ENCODE measurements around the gene NUAK1.

NUAK1 gene

GRCh38 chr12:106080791-106081170 is 58.0 kb downstream of the NUAK1 start:
- no peak for TF ChIP-seq BACH2 (CRISPR knock-in tag; IDR thresholded peaks at IDR 0.05; ENCODE audit: borderline replicate concordance)
- ATAC-seq, result no peak

DNA sequence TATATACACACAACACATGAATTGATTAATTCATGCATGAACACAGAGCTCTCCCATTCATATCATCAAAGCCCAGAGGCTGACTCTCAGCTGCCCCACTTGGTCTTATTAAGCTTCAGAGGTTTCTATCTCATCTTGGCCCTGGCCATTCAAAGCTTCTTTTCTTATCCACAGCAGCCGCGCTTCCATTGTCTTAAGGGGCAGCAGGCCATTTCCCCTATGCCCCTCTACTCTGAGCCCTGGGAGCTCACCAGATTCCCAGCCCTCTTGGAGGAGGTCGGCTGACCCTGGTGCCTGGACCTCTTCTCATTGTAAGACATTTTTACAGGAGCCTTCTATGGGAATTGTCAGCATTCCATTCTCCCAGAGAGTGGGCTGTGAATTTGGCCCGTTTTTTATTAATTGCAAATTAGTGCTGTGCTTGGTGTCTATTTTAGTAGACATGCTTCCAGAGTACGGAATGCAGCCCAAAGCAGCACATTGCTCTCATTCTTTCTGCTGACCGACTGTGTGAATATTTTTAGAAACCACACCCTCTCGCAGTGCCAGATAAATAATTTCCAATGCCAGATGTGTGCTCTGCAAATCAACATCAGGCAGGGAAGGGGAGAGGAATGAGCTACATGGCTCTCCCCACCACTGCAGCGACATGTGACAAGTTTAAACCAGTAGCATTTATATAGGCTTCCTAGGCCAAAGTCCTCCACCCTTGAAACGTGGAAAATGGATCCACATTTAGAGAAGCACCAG is 58.5 kb downstream of the NUAK1 start:
- TF ChIP-seq SNAI2 (CRISPR knock-in tag; IDR thresholded peaks at IDR 0.05), result no peak
- no peak for TF ChIP-seq PPARA (CRISPR knock-in tag; IDR thresholded peaks at IDR 0.05; ENCODE audit: borderline replicate concordance)
- ATAC-seq, result no peak; the same call in 2 of the 3 replicates

DNA sequence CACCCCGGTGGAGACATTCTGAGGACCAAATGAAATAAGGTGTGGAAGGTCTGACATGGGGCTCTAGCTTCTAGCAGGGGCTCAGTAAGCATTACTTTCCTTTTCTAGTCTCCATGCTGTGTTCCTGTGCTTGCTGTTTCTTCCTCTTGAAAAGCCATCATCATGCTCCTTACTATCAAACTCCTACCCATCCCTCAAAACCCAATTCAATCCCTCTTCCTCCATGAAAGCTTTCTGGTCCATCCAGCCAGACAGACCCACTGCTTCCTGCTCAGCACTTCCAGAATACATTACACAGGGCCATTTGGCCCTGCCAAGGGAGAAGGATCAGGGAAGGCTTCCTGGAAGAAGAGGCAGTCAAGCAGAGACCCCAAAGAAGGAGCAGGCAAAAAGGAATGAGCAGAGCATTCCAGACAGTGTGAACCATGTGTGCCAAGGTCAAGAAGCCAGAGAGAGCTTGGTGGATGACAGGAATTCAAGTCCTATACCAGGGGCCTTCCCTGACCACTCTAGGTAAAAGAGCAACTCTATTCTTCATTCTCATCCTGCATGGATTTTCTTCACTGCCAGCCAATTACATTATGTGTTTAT is 59.5 kb downstream of the NUAK1 start:
- no peak for ATAC-seq

GRCh38 chr12:106078358-106079010 is 60.3 kb downstream of the NUAK1 start:
- peak; percentile 66 for ATAC-seq
- TF ChIP-seq, protein P1, sequence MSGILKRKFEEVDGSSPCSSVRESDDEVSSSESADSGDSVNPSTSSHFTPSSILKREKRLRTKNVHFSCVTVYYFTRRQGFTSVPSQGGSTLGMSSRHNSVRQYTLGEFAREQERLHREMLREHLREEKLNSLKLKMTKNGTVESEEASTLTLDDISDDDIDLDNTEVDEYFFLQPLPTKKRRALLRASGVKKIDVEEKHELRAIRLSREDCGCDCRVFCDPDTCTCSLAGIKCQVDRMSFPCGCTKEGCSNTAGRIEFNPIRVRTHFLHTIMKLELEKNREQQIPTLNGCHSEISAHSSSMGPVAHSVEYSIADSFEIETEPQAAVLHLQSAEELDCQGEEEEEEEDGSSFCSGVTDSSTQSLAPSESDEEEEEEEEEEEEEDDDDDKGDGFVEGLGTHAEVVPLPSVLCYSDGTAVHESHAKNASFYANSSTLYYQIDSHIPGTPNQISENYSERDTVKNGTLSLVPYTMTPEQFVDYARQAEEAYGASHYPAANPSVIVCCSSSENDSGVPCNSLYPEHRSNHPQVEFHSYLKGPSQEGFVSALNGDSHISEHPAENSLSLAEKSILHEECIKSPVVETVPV (CRISPR knock-in tag; IDR thresholded peaks at IDR 0.05), result no peak
- TF ChIP-seq CSDC2 (CRISPR knock-in tag; IDR thresholded peaks at IDR 0.05) (no peak), BACH2 (CRISPR knock-in tag; IDR thresholded peaks at IDR 0.05; ENCODE audit: borderline replicate concordance) (no peak), ARNTL (CRISPR knock-in tag; IDR thresholded peaks at IDR 0.05; ENCODE audit: borderline replicate concordance, low read depth) (no peak), ZNF70 (CRISPR knock-in tag; IDR thresholded peaks at IDR 0.05) (no peak), ZFP3 (CRISPR knock-in tag; IDR thresholded peaks at IDR 0.05) (no peak), ZFP30 (CRISPR knock-in tag; IDR thresholded peaks at IDR 0.05) (no peak), OSR1 (CRISPR knock-in tag; IDR thresholded peaks at IDR 0.05) (no peak), PPARA (CRISPR knock-in tag; IDR thresholded peaks at IDR 0.05; ENCODE audit: borderline replicate concordance) (no peak), TCF4 (CRISPR knock-in tag; IDR thresholded peaks at IDR 0.05; ENCODE audit: borderline replicate concordance) (no peak)
- TF ChIP-seq, protein P2, sequence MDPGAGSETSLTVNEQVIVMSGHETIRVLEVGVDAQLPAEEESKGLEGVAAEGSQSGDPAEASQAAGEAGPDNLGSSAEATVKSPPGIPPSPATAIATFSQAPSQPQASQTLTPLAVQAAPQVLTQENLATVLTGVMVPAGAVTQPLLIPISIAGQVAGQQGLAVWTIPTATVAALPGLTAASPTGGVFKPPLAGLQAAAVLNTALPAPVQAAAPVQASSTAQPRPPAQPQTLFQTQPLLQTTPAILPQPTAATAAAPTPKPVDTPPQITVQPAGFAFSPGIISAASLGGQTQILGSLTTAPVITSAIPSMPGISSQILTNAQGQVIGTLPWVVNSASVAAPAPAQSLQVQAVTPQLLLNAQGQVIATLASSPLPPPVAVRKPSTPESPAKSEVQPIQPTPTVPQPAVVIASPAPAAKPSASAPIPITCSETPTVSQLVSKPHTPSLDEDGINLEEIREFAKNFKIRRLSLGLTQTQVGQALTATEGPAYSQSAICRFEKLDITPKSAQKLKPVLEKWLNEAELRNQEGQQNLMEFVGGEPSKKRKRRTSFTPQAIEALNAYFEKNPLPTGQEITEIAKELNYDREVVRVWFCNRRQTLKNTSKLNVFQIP (CRISPR knock-in tag; IDR thresholded peaks at IDR 0.05; ENCODE audit: borderline replicate concordance, low read depth), result no peak

More for the DNA sequence above, 59.5 kb downstream of the NUAK1 start:
- TF ChIP-seq ZFP3 (CRISPR knock-in tag; IDR thresholded peaks at IDR 0.05) (peak; percentile 99), TOX (CRISPR knock-in tag; IDR thresholded peaks at IDR 0.05; ENCODE audit: borderline replicate concordance) (no peak)

GRCh38 chr12:106074706-106075392 is 63.9 kb downstream of the NUAK1 start:
- TF ChIP-seq ZC3H10 (CRISPR knock-in tag; IDR thresholded peaks at IDR 0.05) (no peak), ARNTL (CRISPR knock-in tag; IDR thresholded peaks at IDR 0.05; ENCODE audit: borderline replicate concordance, low read depth) (peak; percentile 21; the same call in 1 of the 2 replicates), ISL1 (CRISPR knock-in tag; IDR thresholded peaks at IDR 0.05) (0 out of 2 replicates have a peak, but pooled peaks have one; percentile 12), ZFP3 (CRISPR knock-in tag; IDR thresholded peaks at IDR 0.05) (no peak)
- peak; percentile 81 for ATAC-seq

DNA sequence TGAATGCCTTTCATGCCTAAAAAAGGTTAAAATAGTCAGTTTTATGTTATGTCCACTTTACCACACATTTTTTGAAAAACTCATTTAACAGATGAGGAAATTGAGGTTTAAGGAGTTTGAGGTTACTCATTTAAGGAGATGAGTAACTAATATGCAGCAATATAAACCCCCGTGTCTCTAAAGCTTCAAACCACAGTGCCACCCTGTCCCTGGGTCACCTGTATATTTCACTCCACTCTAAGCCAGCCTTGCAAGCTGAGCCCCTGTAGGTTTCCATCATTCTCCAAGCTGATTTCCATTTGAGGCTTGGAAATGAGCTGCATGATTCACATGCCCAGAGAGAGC is 64.4 kb downstream of the NUAK1 start:
- ATAC-seq, result no peak
- TF ChIP-seq GLIS3 (CRISPR knock-in tag; IDR thresholded peaks at IDR 0.05) (no peak), TCF4 (CRISPR knock-in tag; IDR thresholded peaks at IDR 0.05; ENCODE audit: borderline replicate concordance) (no peak), ZFP3 (CRISPR knock-in tag; IDR thresholded peaks at IDR 0.05) (no peak), ZFP30 (CRISPR knock-in tag; IDR thresholded peaks at IDR 0.05) (no peak), ZC3H10 (CRISPR knock-in tag; IDR thresholded peaks at IDR 0.05) (no peak), TSHZ2 (CRISPR knock-in tag; IDR thresholded peaks at IDR 0.05) (no peak), ISL1 (CRISPR knock-in tag; IDR thresholded peaks at IDR 0.05) (no peak), ZNF70 (CRISPR knock-in tag; IDR thresholded peaks at IDR 0.05) (no peak)

Measured in SK-N-SH treated with all-trans-retinoic acid at 6 μM for 48 hours (cell line).